Hepatocyte (in vitro differentiated cells): Measurements from ENCODE around the gene NCOR2. TPM values are rescaled to one million over a fixed set of nuclear protein-coding genes. Genes with fewer than 3 reads are reported as not detected.

ENCODE experiments used
- DNase-seq: peaks from one replicate; pipeline ENCODE4 v3.0.0-alpha.2; 2016; ENCODE audit warnings: low spot score
- H2AFZ ChIP-seq: fragments of 200-600 bp; sonication (generic); 2 replicates; pipeline ENCODE4 v1.6.0; 2016; ENCODE audit warnings: antibody characterized with exemption, mild to moderate bottlenecking
- H3K27ac ChIP-seq: fragments of 200-600 bp; sonication (generic); 2 replicates; pipeline ENCODE4 v1.5.1; 2016; ENCODE audit warnings: mild to moderate bottlenecking
- H3K27me3 ChIP-seq: fragments of 200-600 bp; sonication (generic); 2 replicates; pipeline ENCODE4 v1.6.1; 2016
- H3K36me3 ChIP-seq: fragments of 200-600 bp; sonication (generic); replicated peaks from 2 replicates; pipeline ENCODE4 v1.5.1; 2016; ENCODE audit warnings: low read depth; ENCODE audit not compliant: insufficient read depth
- H3K4me1 ChIP-seq: fragments of 200-600 bp; sonication (generic); 2 replicates; pipeline ENCODE4 v1.5.1; 2016; ENCODE audit warnings: mild to moderate bottlenecking, moderate library complexity; ENCODE audit not compliant: insufficient read depth
- H3K4me2 ChIP-seq: fragments of 200-600 bp; sonication (generic); 2 replicates; pipeline ENCODE4 v1.6.0; 2016
- H3K4me3 ChIP-seq: fragments of 200-600 bp; sonication (generic); 2 replicates; pipeline ENCODE4 v1.5.1; 2016; ENCODE audit warnings: mild to moderate bottlenecking
- H3K79me2 ChIP-seq: fragments of 200-600 bp; sonication (generic); 2 replicates; pipeline ENCODE4 v1.6.0; 2017; ENCODE audit warnings: mild to moderate bottlenecking
- H3K9me2 ChIP-seq: fragments of 200-600 bp; sonication (generic); replicated peaks from 2 replicates; pipeline ENCODE4 v1.6.0; 2017; ENCODE audit warnings: mild to moderate bottlenecking; ENCODE audit not compliant: insufficient read depth
- H3K9me3 ChIP-seq: fragments of 200-600 bp; sonication (generic); 2 replicates; pipeline ENCODE4 v1.5.1; 2016; ENCODE audit warnings: low read depth, mild to moderate bottlenecking
- H4K20me1 ChIP-seq: fragments of 200-600 bp; sonication (generic); 2 replicates; pipeline ENCODE4 v1.6.0; 2016; ENCODE audit warnings: mild to moderate bottlenecking; ENCODE audit not compliant: insufficient read depth, poor library complexity, severe bottlenecking
- CTCF ChIP-seq: fragments of 200-600 bp; sonication (generic); IDR thresholded peaks from 2 replicates; pipeline ENCODE4 v1.5.1; 2016; ENCODE audit warnings: antibody characterized with exemption, mild to moderate bottlenecking; ENCODE audit not compliant: poor library complexity
- EZH2 ChIP-seq: fragments of 200-600 bp; sonication (generic); IDR thresholded peaks from 2 replicates; pipeline ENCODE4 v1.6.1; 2016; ENCODE audit warnings: antibody characterized with exemption, mild to moderate bottlenecking, borderline replicate concordance
- EZH2phosphoT487 ChIP-seq: fragments of 200-600 bp; sonication (generic); IDR thresholded peaks from one replicate; pipeline ENCODE4 v1.6.1; 2018; ENCODE audit warnings: antibody characterized with exemption, mild to moderate bottlenecking, low read depth, moderate library complexity; ENCODE audit not compliant: unreplicated experiment, severe bottlenecking
- WGBS: methylation state at CpG from one replicate; pipeline ENCODE4 v1.1.6; 2016; ENCODE audit warnings: low lambda C conversion rate; ENCODE audit errors: missing lambda C conversion rate; 5-methylcytosine and 5-hydroxymethylcytosine counted together
- polyA plus RNA-seq: library from polyadenylated mRNA; unstranded; fragments of >200 nt; fragmentation: Nextera tagmentation; extraction: Ambion mirVana; gene quantifications from 2 replicates; pipeline ENCODE4 v1.2.1, GENCODE V29; 2016
- total RNA-seq: library from RNA; depleted of rRNA; stranded (reverse); fragments of >200 nt; gene quantifications from 2 replicates; pipeline ENCODE4 v1.2.3, GENCODE V29; 2014

Gene NCOR2
- total and polyA plus RNA-seq, 2 experiments from 2014 or later = 40.3 to 121 TPM

- Histone ChIP-seq H4K20me1 (peaks cover 86% of the 10 kb centered on the region), H3K9me3 (no peaks in the 10 kb centered on the region), H3K4me3 (no peak overlapping the region), H3K27me3 (no peaks in the 10 kb centered on the region), H3K27ac (peak overlapping the region; percentile 53), H3K79me2 (peaks cover 87% of the 10 kb centered on the region), H3K9me2 (no peaks in the 10 kb centered on the region), H3K4me1 (peaks cover 52% of the 10 kb centered on the region), H2AFZ (no peak overlapping the region), H3K4me2 (no peak overlapping the region), H3K36me3 (no peaks in the 10 kb centered on the region)
- DNase-seq = no peak
- 88% methylated on average over 8 of the region's 8 CpGs for WGBS
- TF ChIP-seq CTCF = no peak
- no peak for TF ChIP-seq EZH2
- no peak for TF ChIP-seq EZH2phosphoT487
These were observed 22.4 kb downstream of the NCOR2 start for GRCh38 chr12:124544983-124545382.

GRCh38 chr12:124544311-124544970 lies 23.0 kb downstream of the NCOR2 start:
- Histone ChIP-seq H2AFZ (no peak overlapping the region), H3K9me2 (no peaks in the 10 kb centered on the region), H3K4me3 (no peak overlapping the region), H3K4me2 (peak overlapping the region; percentile 56), H3K9me3 (no peaks in the 10 kb centered on the region), H3K27me3 (no peaks in the 10 kb centered on the region), H4K20me1 (peaks cover 86% of the 10 kb centered on the region), H3K4me1 (peaks cover 48% of the 10 kb centered on the region), H3K27ac (no peak overlapping the region), H3K79me2 (peaks cover 87% of the 10 kb centered on the region), H3K36me3 (no peaks in the 10 kb centered on the region)
- WGBS = 61% methylated on average over 12 of the region's 16 CpGs
- no peak for DNase-seq
- no peak for TF ChIP-seq CTCF
- no peak for TF ChIP-seq EZH2phosphoT487
- TF ChIP-seq EZH2 = no peak

GRCh38 chr12:124543590-124544310 lies 23.7 kb downstream of the NCOR2 start:
- H3K27me3 ChIP-seq = no peaks in the 10 kb centered on the region
- no peaks in the 10 kb centered on the region for H3K9me2 ChIP-seq
- H2AFZ ChIP-seq = no peak overlapping the region
- H3K36me3 ChIP-seq = no peaks in the 10 kb centered on the region
- peak overlapping the region; percentile 56 for H3K4me2 ChIP-seq
- H3K27ac ChIP-seq = peak overlapping the region; percentile 57
- peaks cover 53% of the 10 kb centered on the region for H3K4me1 ChIP-seq
- H3K9me3 ChIP-seq = no peaks in the 10 kb centered on the region
- 51% methylated on average over 27 of the region's 37 CpGs for WGBS
- TF ChIP-seq EZH2 = no peak
- TF ChIP-seq EZH2phosphoT487 = no peak
- TF ChIP-seq CTCF = no peak
- H4K20me1 ChIP-seq = peaks cover 87% of the 10 kb centered on the region
- no peak for DNase-seq
- H3K4me3 ChIP-seq = no peak overlapping the region
- peaks cover 87% of the 10 kb centered on the region for H3K79me2 ChIP-seq
